RWPE2 (cell line): ENCODE data around the gene PLEKHA8.

Experiments used
- ATAC-seq: fragments of 200-7000 bp; cut with Tn5 transposase; 3 replicates; pipeline ENCODE4 v1.9.1; 2021; ENCODE audit warnings: low read depth
- DNase-seq: peaks from one replicate; pipeline ENCODE4 v3.0.0-alpha.2; 2020; ENCODE audit warnings: low spot score
- H3K27ac ChIP-seq: fragments of 450-650 bp; 2 replicates; pipeline ENCODE4 v1.5.1; 2017; ENCODE audit warnings: mild to moderate bottlenecking; ENCODE audit not compliant: poor library complexity, severe bottlenecking
- H3K27me3 ChIP-seq: fragments of 250-450 bp; sonication (Bioruptor Pico); 2 replicates; pipeline ENCODE4 v1.5.1; 2021; ENCODE audit warnings: mild to moderate bottlenecking, moderate library complexity; ENCODE audit not compliant: insufficient read depth, poor library complexity, severe bottlenecking
- H3K36me3 ChIP-seq: fragments of 250-450 bp; sonication (Bioruptor Pico); 2 replicates; pipeline ENCODE4 v1.5.1; 2020; ENCODE audit warnings: low read depth, mild to moderate bottlenecking, moderate library complexity
- H3K4me1 ChIP-seq: fragments of 250-450 bp; sonication (Bioruptor Pico); 2 replicates; pipeline ENCODE4 v1.5.1; 2021; ENCODE audit warnings: mild to moderate bottlenecking, moderate library complexity; ENCODE audit not compliant: insufficient read depth, poor library complexity, severe bottlenecking
- H3K4me3 ChIP-seq: fragments of 250-450 bp; sonication (Bioruptor Pico); 2 replicates; pipeline ENCODE4 v1.5.1; 2021; ENCODE audit warnings: mild to moderate bottlenecking, moderate library complexity; ENCODE audit not compliant: severe bottlenecking
- H3K9me3 ChIP-seq: fragments of 250-450 bp; sonication (Bioruptor Pico); 2 replicates; pipeline ENCODE4 v1.5.1; 2021; ENCODE audit warnings: mild to moderate bottlenecking, moderate library complexity; ENCODE audit not compliant: severe bottlenecking
- TF ChIP-seq, protein P1 (sequence below): fragments of 450-650 bp; IDR thresholded peaks from one replicate; pipeline ENCODE4 v1.5.1; 2017; ENCODE audit warnings: mild to moderate bottlenecking, moderate library complexity; ENCODE audit not compliant: poor library complexity, severe bottlenecking

PLEKHA8 gene

DNA sequence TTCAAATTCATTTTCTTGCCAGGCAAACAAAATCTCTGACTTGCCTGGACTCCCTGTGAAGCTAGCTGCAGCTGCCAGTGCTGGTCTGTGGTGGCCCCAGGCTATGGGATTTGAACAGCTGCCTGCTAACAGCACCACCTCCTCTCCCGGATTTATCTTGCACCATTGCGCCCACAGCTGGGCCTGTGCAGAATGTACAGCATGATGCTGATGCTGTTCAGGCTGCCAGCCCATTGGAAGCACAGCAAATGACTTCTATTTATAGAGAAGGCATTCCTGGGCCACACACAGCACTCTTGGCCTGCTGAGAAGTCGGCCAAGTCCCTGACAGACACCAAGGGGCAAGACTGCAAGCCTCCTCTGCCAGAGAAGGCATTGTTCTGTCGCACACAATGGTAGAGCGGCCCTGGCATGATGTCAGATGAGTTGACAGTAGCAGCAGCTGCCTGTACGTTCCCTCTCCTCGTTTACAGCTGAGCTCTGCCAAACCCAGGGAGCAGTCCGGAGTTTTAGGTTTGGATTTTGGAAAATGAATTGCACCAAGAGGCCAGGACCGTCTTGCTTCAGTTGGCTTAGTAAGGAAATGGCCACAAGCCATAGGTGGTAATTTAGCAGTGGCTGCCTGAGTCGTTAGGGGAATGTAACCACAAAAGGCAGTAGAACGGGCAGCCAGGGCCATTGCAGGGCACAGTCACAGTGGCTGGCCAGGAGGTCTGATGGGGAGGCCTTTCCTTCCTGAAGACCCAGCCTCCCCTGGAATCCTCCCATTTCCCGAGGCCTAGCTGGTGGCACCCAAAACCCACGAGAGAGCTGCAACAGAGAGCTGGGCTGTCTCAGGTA, 145.1 kb downstream of the PLEKHA8 start:
- Histone ChIP-seq H3K27ac (peak overlapping the region; percentile 62), H3K4me3 (no peak overlapping the region), H3K9me3 (no peaks in the 10 kb centered on the region), H3K4me1 (peaks cover 28% of the 10 kb centered on the region), H3K27me3 (no peaks in the 10 kb centered on the region), H3K36me3 (no peaks in the 10 kb centered on the region)
- TF ChIP-seq, protein P1, sequence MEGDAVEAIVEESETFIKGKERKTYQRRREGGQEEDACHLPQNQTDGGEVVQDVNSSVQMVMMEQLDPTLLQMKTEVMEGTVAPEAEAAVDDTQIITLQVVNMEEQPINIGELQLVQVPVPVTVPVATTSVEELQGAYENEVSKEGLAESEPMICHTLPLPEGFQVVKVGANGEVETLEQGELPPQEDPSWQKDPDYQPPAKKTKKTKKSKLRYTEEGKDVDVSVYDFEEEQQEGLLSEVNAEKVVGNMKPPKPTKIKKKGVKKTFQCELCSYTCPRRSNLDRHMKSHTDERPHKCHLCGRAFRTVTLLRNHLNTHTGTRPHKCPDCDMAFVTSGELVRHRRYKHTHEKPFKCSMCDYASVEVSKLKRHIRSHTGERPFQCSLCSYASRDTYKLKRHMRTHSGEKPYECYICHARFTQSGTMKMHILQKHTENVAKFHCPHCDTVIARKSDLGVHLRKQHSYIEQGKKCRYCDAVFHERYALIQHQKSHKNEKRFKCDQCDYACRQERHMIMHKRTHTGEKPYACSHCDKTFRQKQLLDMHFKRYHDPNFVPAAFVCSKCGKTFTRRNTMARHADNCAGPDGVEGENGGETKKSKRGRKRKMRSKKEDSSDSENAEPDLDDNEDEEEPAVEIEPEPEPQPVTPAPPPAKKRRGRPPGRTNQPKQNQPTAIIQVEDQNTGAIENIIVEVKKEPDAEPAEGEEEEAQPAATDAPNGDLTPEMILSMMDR: peak; percentile 43
- ATAC-seq (peak; percentile 75), DNase-seq (peak; percentile 90)

DNA sequence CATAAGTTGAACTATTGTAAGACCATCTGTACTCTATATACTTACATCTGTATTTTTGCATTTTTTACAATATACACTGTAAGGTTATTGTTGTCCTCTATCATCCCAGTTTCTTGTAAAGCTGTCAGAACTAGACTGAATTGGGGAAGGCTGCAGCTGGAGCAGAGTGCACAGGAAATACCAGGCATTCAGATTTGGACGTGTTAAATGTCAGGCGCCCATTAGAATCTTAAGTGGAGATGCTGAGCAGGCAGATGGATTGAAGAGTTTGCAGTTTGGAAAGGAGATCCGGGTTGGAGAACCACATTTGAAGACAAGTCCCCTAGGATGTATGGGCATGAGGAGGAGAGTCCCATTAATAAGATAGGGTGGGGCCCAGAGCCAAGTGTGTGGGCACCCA, 147.0 kb downstream of the PLEKHA8 start:
- Histone ChIP-seq H3K27me3 (no peaks in the 10 kb centered on the region), H3K36me3 (no peaks in the 10 kb centered on the region), H3K4me1 (peaks cover 15% of the 10 kb centered on the region), H3K4me3 (no peak overlapping the region), H3K9me3 (no peaks in the 10 kb centered on the region), H3K27ac (no peak overlapping the region)
- no peak for DNase-seq
- no peak for ATAC-seq
- TF ChIP-seq, protein P1: no peak

DNA sequence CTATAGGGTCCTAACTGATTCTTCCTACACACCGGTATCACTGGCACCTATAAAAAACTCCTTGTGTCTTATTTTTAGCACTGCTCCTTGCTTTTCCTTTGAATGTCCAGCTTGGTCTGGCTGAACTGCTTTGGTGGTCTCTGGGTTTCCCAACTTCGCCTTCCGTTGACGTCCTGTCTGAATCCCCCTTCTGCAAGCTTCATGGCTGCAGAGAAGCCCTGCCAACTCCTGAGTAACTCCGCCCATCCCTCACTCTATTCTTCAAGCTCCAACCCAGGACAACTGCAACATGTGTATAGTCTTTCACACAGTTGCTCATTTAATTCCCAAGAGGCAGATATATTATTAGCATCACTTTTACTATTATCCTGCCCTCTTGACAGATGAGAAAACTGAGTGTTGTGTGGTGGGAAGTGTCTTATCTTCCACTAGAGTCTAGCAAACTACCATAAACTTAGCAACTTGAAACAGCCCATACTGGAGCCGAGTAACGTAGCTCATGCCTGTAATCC, 147.5 kb downstream of the PLEKHA8 start:
- H3K4me1 ChIP-seq: peaks cover 15% of the 10 kb centered on the region

DNA sequence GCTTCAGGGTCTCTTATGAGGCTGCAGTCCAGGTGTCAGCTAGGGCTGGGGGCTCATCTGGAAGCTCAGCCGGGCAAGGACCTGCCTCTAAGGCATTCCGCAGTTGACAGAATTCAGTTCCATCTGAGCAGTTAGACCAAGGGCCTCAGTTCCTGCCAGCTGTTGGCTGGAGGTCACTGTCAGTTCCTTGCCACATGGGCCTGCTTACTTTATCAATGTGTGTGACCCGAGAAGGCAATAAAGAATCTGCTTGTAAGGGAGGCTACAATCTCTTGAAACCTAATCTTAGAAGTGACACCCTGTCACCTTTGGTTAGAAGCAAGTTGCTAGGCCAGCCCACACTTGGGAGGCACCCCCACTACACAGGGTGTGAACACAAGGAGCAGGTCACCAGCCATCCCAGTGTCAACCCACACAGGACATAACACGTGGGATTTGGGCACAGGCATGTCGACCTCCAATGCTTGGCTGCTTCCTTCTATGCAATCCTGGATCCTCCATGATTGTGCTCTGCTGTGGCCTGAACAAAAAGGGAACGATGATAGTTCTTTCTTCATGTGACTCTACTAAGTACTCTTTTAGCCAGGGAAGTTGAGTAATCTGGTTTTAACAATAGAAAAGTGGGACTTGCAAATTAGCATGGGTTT, 148.4 kb downstream of the PLEKHA8 start:
- Histone ChIP-seq H3K4me1 (peaks cover 12% of the 10 kb centered on the region), H3K4me3 (no peak overlapping the region), H3K36me3 (no peaks in the 10 kb centered on the region), H3K27me3 (no peaks in the 10 kb centered on the region), H3K27ac (no peak overlapping the region), H3K9me3 (no peaks in the 10 kb centered on the region)
- no peak for ATAC-seq
- no peak for DNase-seq
- TF ChIP-seq, protein P1: no peak

More for the DNA sequence above, 147.5 kb downstream of the PLEKHA8 start:
- Histone ChIP-seq H3K9me3 (no peaks in the 10 kb centered on the region), H3K27ac (no peak overlapping the region), H3K36me3 (no peaks in the 10 kb centered on the region), H3K27me3 (no peaks in the 10 kb centered on the region), H3K4me3 (no peak overlapping the region)
- ATAC-seq (no peak), DNase-seq (no peak)
- TF ChIP-seq, protein P1: no peak

DNA sequence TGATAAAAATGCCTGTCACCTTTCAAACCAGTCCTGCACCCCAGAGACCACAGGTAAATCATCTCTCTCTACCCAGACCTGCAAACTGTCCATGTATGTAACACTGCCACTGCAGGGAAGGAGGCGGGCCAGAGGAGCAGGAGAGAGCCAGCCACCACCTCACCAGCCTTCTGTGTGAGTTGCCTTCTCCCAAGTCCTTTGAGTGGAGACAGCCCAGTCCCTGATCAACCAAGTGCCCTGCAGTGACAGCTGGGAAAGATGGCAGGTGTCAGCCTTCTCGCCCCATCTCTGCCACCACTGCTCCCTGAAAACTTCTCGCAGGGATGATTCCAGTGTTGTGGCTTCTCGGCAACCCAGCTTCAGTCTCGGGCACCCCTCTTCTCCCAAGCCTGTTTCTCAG, 149.0 kb downstream of the PLEKHA8 start:
- Histone ChIP-seq H3K9me3 (no peaks in the 10 kb centered on the region), H3K4me1 (peaks cover 6% of the 10 kb centered on the region), H3K27ac (no peak overlapping the region), H3K4me3 (no peak overlapping the region), H3K27me3 (no peaks in the 10 kb centered on the region), H3K36me3 (no peaks in the 10 kb centered on the region)
- DNase-seq (no peak), ATAC-seq (no peak)
- TF ChIP-seq, protein P1: no peak
